Measurements from ENCODE around the gene MAN1C1.

MAN1C1 gene

GRCh38 chr1:25616095-25616986 lies at the start of gene MAN1C1:
TSS of gene MAN1C1 (plus strand) at chr1:25616791. CDS start at chr1:25617798, 1,007 bp downstream.
- peak; percentile 83 to 89 for DNase-seq

DNA sequence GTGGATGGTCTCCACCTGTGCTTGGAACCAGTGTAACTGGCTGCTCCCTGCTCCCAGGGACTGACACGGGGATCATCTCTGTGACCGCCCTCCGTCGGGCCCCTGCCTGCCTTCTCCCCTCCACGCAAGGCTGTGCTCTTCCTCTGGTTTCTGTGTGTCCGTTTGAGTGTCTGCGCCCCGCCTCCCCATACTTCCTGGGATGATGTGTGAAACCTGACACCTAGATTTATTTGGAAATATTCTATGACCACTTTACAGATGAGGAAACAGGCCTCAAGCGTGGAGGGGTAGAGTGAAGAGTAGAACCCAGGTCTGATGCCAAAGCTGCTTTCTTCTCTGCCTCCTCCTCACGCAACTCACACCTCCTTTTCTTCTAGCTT lies 48.9 kb upstream of the MAN1C1 start:
- DNase-seq = no peak

GRCh38 chr1:25568090-25568833 lies 48.3 kb upstream of the MAN1C1 start:
- no peak for DNase-seq

GRCh38 chr1:25568834-25569596 lies 47.6 kb upstream of the MAN1C1 start:
- no peak for DNase-seq

DNA sequence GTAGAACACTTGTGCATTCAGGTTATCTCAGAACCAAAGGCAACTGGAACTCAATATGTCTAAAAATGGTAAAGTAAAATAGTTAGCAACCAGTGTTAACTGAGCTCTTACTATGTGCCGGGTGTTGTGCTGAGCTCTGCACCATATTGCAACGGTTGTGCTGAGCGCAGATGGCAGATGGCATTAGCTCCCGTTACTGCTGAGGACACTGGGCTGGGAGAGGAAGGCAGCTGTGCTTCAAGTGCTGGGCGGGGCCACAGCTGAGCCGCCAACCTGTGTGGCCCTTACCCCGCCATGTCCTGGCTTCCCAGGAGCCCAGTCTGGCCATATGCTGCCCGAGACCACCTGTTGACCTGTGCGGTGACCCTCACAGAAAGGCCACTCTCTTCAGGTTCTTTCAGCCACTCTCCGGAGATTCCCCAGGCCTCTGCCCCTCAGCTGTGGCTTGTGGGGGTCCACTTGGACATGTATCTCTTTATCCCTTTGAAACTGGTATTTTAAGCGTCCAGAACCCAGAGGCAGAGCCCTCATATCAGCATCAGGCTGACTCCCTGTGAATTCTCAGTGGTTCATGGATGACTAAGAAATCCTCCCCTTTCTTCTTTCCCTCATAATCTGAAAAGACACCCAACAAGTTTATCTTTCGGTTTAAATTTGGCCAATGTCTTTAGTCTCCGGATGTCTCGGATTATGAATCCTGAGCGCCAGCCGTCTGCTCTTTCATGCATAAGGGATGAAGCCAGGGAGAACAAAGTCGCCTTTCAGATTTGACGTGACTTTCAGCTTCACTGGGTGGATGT lies 46.8 kb upstream of the MAN1C1 start:
- no peak for DNase-seq

DNA sequence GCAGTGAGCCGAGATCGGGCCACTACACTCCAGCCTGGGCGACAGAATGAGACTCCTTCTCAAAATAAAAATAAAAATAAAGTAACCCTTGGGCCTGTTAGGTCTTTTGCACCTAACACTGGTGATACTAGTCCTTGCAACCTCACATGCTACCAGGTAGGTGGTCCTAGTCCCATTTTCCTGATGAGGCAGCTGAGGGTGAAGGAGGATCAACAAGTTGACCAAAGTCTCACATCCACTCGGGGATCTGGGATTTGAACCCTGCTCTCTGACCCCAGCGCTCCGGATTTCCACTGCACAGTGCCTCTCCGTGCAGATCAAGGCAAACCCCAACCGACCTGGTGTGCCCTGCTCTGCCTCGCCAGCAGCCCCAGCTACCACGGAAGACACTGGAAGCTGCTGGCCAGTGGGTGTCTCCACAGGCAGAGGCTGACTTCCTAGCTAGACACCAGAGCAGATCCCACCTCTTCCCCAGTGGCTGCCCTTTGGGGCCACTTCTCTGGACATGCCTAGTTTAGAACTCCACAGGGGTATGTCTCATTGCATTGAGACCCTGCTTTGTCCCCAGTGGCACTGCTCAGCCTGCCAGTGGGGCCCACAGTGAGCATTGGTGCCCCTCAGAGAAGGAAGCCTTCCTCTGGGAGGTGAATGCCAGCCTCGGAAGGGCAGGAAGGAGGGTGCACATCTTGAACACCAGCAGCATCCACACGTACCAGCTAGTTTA lies 45.6 kb upstream of the MAN1C1 start:
- DNase-seq = no peak

DNA sequence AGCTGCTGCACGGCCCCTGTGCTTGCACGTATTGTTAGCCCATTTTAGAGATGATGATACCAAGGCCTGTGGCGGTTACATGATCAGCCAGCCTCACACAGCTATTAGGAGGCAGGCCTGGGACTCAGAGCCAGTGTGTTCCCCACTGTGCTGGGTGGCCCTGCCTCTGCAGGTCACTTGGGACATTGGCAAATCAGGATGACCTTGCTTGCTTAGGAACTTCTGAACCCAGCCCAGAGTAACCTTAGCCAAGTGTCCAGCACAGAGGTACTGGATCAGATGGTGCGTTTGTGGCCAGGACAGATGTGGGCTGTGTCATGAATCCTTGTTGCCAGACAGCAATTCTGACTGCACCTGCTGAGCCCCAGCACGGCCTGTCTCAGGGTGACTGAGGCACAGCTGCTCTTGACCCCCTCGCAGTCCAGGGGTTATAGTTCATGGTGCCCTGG lies 45.0 kb upstream of the MAN1C1 start:
- DNase-seq = no peak

GRCh38 chr1:25572107-25572506 lies 44.5 kb upstream of the MAN1C1 start:
- no peak for DNase-seq

DNA sequence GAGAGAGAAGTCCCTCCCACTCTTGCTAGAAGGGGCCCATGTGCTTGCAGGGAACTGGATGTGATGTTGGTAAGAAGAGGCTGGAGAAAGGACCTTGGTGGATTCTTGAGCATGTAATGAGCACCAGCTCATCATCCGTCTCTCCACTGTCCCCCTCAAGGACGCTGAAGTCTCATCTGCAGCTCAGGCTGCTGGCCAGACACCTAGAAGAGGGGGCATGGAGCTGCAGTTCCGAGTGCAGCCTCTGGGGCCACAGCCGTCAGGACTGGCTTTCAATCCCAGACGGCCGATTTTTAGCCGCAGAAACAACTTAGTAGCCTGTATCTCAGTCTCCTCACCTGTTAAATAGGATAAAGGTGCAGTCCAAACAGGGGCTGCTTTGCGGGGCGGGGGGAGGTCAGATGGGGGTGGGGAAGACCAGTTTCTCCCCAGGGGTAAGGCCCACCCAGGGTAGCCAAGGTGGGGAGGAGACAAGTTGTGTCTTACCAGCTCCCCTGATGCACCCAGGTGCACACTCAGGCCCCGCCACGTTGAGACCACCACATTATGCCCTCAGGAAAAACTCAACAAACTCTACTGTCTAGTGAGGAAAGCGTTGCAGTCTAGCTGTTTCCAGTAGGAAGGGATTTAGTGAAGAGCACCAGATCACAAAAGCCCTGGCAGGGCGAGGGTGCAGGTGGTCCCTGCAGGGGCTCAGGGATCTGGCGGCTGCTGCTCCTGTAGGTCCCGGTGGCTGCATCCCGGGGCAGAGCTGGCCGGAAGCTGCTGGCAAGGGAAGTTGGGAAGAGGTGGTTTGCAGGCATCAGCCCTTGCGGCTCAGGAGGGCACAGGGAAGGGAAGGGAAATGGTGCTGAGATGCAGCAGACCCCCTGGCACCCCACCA lies 43.6 kb upstream of the MAN1C1 start:
- peak in 1 of 2 experiments; percentile 7 for DNase-seq

GRCh38 chr1:25573591-25573930 lies 43.0 kb upstream of the MAN1C1 start:
- DNase-seq = no peak

DNA sequence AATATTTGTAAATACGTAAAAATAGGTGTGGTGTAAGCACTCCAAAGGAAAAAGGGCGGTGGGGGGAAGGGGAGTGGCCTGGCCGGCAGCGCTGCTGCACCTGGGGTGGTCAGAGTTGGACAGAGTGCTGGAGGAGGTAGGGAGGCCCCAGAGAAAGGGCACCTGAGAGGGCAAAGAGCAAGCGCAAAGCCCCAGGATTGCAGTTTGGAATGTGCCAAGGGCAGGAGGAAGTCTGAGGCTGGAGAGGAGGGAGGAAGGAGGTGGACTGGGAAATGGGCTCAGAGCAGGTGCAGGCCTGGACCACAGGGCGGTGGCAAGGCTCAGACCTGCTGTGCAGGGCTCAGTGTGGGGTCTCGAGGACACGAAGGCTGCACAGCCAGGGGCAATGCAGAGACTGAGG lies 42.6 kb upstream of the MAN1C1 start:
- no peak for DNase-seq

GRCh38 chr1:25575191-25575590 lies 41.4 kb upstream of the MAN1C1 start:
- no peak for DNase-seq

GRCh38 chr1:25576459-25577133 lies 40.0 kb upstream of the MAN1C1 start:
- no peak for DNase-seq

GRCh38 chr1:25577134-25577920 lies 39.3 kb upstream of the MAN1C1 start:
- DNase-seq = no peak

- no peak for DNase-seq
Measured at GRCh38 chr1:25579292-25580252, 37.0 kb upstream of the MAN1C1 start.

GRCh38 chr1:25580927-25581326 lies 35.7 kb upstream of the MAN1C1 start:
- peak in 1 of 2 experiments; percentile 6 for DNase-seq

- no peak for DNase-seq
Measured at GRCh38 chr1:25581764-25582163, 34.8 kb upstream of the MAN1C1 start.

Measured in AML-193 (cell line).